H1 (cell line): ENCODE results near the gene ZNF775. TPM values are rescaled to one million over a fixed set of nuclear protein-coding genes. Genes with fewer than 3 reads are reported as not detected.

ENCODE experiments used
- CTCF ChIA-PET: fragments of 300-600 bp; sonication (Branson Sonifier 250); formaldehyde crosslinking; loops from one replicate; lab custom pipeline; 2021; ENCODE audit not compliant: partially characterized antibody; lab: Charles Lee
- POLR2A ChIA-PET: fragments of 300-600 bp; sonication (Branson Sonifier 250); formaldehyde crosslinking; loops from one replicate; lab custom pipeline; 2021; ENCODE audit warnings: inconsistent platforms; ENCODE audit not compliant: partially characterized antibody; lab: Charles Lee
- DNase-seq, 2 experiments: peaks; one replicate each; pipeline versions ENCODE4 v3.0.0 to v3.0.0-alpha.2; 2010 to 2022; ENCODE audit warnings: low spot score in 2 of 2, low read depth in 1 of 2, mixed read lengths in 1 of 2
- FAIRE-seq: peaks from 2 replicates; lab custom pipeline; 2011; peaks lifted over from hg19 to GRCh38; lab: Jason Lieb, UNC
- H2AFZ ChIP-seq: 2 replicates; pipeline ENCODE4 v1.8.1; 2012; ENCODE audit warnings: low read length, inconsistent platforms
- H2AK5ac ChIP-seq: 2 replicates; pipeline ENCODE4 v1.6.1; 2013; ENCODE audit warnings: low read depth, low read length
- H2BK120ac ChIP-seq: replicated peaks from 2 replicates; pipeline ENCODE3; 2013; ENCODE audit warnings: low read depth, low read length, inconsistent platforms
- H2BK12ac ChIP-seq: 2 replicates; pipeline ENCODE4 v1.6.1; 2013; ENCODE audit warnings: low read depth, low read length
- H2BK15ac ChIP-seq: 2 replicates; pipeline ENCODE4 v1.6.1; 2013; ENCODE audit warnings: low read length
- H2BK20ac ChIP-seq: 2 replicates; pipeline ENCODE4 v1.6.1; 2013; ENCODE audit warnings: low read length
- H2BK5ac ChIP-seq: 2 replicates; pipeline ENCODE4 v1.6.1; 2013; ENCODE audit warnings: low read depth, low read length
- H3K14ac ChIP-seq: 2 replicates; pipeline ENCODE4 v1.6.1; 2013; ENCODE audit warnings: inconsistent platforms; ENCODE audit not compliant: insufficient read length
- H3K18ac ChIP-seq: 2 replicates; pipeline ENCODE4 v1.6.1; 2013; ENCODE audit warnings: low read length; ENCODE audit errors: extremely low read depth
- H3K23ac ChIP-seq: 2 replicates; pipeline ENCODE4 v1.6.1; 2013; ENCODE audit warnings: inconsistent platforms; ENCODE audit not compliant: insufficient read length
- H3K23me2 ChIP-seq: 2 replicates; pipeline ENCODE4 v1.6.1; 2013; ENCODE audit warnings: low read depth, low read length
- H3K27ac ChIP-seq: 2 replicates; pipeline ENCODE4 v1.6.1; 2011; ENCODE audit warnings: low read depth, low read length, inconsistent platforms
- H3K27me3 ChIP-seq, 4 experiments: replicated peaks in 1 of 4; 1 replicate in 1 of 4; 2 replicates in 3 of 4; pipeline versions ENCODE4 v1.6.1 to v1.8.1; 2011 to 2013; ENCODE audit warnings: low read length in 3 of 4, mild to moderate bottlenecking in 3 of 4, inconsistent platforms in 2 of 4, mixed read lengths in 2 of 4, moderate library complexity in 1 of 4; ENCODE audit not compliant: control insufficient read depth in 3 of 4, insufficient read depth in 3 of 4; ENCODE audit errors: extremely low read depth in 1 of 4
- H3K36me3 ChIP-seq, 4 experiments: 2 replicates each; pipeline versions ENCODE4 v1.6.1 to v1.8.1; 2011 to 2013; ENCODE audit warnings: mild to moderate bottlenecking in 4 of 4, low read length in 3 of 4, moderate library complexity in 2 of 4, control low read depth in 1 of 4, inconsistent platforms in 1 of 4; ENCODE audit not compliant: insufficient read depth in 4 of 4, control insufficient read depth in 2 of 4
- H3K4ac ChIP-seq: replicated peaks from 2 replicates; pipeline ENCODE3; 2013; ENCODE audit warnings: low read length, low read depth, mixed read lengths, inconsistent platforms; ENCODE audit not compliant: insufficient read length
- H3K4me1 ChIP-seq, 4 experiments: replicated peaks in 1 of 4; 1 replicate in 1 of 4; 2 replicates in 3 of 4; pipeline versions ENCODE4 v1.6.1 to v1.8.1; 2011 to 2013; ENCODE audit warnings: low read length in 3 of 4, inconsistent platforms in 2 of 4, mixed read lengths in 1 of 4; ENCODE audit not compliant: insufficient read depth in 4 of 4, control insufficient read depth in 3 of 4
- H3K4me2 ChIP-seq, 2 experiments: 2 replicates each; pipeline versions ENCODE4 v1.6.1 to v1.8.1; 2011 to 2013; ENCODE audit warnings: low read depth in 2 of 2, low read length in 2 of 2, control low read depth in 1 of 2, inconsistent platforms in 1 of 2, mild to moderate bottlenecking in 1 of 2; ENCODE audit not compliant: insufficient read depth in 1 of 2
- H3K4me3 ChIP-seq, 4 experiments: fragments of 200-600, 300-600 bp in 1 of 4; sonication (generic), shearing (Covaris generic), sonication (Bioruptor Twin) in 1 of 4; 2 replicates each; pipeline versions ENCODE4 v1.5.1 to v1.8.1; 2011 to 2016; ENCODE audit warnings: low read length in 4 of 4, low read depth in 3 of 4, control low read depth in 2 of 4, inconsistent platforms in 2 of 4, mild to moderate bottlenecking in 2 of 4, mixed read lengths in 1 of 4, moderate library complexity in 1 of 4; ENCODE audit not compliant: insufficient read depth in 2 of 4; ENCODE audit errors: extremely low read depth in 1 of 4
- H3K56ac ChIP-seq: replicated peaks from 2 replicates; pipeline ENCODE3; 2013; ENCODE audit warnings: low read depth, mild to moderate bottlenecking, mixed read lengths, low read length, inconsistent platforms; ENCODE audit not compliant: insufficient read length
- H3K79me1 ChIP-seq: 2 replicates; pipeline ENCODE4 v1.6.1; 2013; ENCODE audit warnings: low read depth, low read length, control low read depth
- H3K79me2 ChIP-seq, 2 experiments: 2 replicates each; pipeline versions ENCODE4 v1.6.1 to v1.8.1; 2012 to 2013; ENCODE audit warnings: low read length in 2 of 2, mild to moderate bottlenecking in 2 of 2, inconsistent platforms in 1 of 2; ENCODE audit not compliant: insufficient read depth in 2 of 2, control insufficient read depth in 1 of 2
- H3K9ac ChIP-seq, 4 experiments: replicated peaks in 1 of 4; 1 replicate in 1 of 4; 2 replicates in 3 of 4; pipeline versions ENCODE4 v1.6.1 to v1.8.1; 2011 to 2013; ENCODE audit warnings: low read depth in 3 of 4, low read length in 3 of 4, control low read depth in 2 of 4, mild to moderate bottlenecking in 2 of 4, moderate library complexity in 2 of 4, inconsistent platforms in 1 of 4; ENCODE audit errors: extremely low read depth in 1 of 4
- H3K9me3 ChIP-seq, 2 experiments: 2 replicates each; pipeline versions ENCODE4 v1.6.1 to v1.8.1; 2012 to 2013; ENCODE audit warnings: mild to moderate bottlenecking in 2 of 2, moderate library complexity in 2 of 2, control low read depth in 1 of 2, inconsistent platforms in 1 of 2, low read depth in 1 of 2, low read length in 1 of 2, mixed read lengths in 1 of 2; ENCODE audit not compliant: insufficient read depth in 2 of 2
- H4K20me1 ChIP-seq, 2 experiments: replicated peaks in 1 of 2; 2 replicates each; pipeline versions ENCODE3 to v1.8.1; 2011 to 2013; ENCODE audit warnings: inconsistent platforms in 2 of 2, low read length in 2 of 2, mild to moderate bottlenecking in 1 of 2; ENCODE audit not compliant: insufficient read depth in 2 of 2, control insufficient read depth in 1 of 2
- H4K5ac ChIP-seq: 2 replicates; pipeline ENCODE4 v1.6.1; 2013; ENCODE audit warnings: low read length, low read depth, mixed read lengths, inconsistent platforms; ENCODE audit not compliant: insufficient read length
- H4K8ac ChIP-seq: 2 replicates; pipeline ENCODE4 v1.8.0; 2013; ENCODE audit warnings: mild to moderate bottlenecking, moderate library complexity, low read length, inconsistent platforms; ENCODE audit not compliant: insufficient read depth; ENCODE audit errors: extremely low read depth
- H4K91ac ChIP-seq: replicated peaks from 2 replicates; pipeline ENCODE3; 2013; ENCODE audit warnings: low read length, mixed read lengths, inconsistent platforms; ENCODE audit not compliant: insufficient read length
- CBX5 ChIP-seq: fragments of 300-800, 300-1000 bp; sonication (generic); IDR thresholded peaks from 2 replicates; pipeline ENCODE4 v1.7.1; 2016; ENCODE audit warnings: antibody characterized with exemption, low read length, low read depth
- CBX8 ChIP-seq: fragments of 300-800, 300-1000 bp; sonication (generic); IDR thresholded peaks from 2 replicates; pipeline ENCODE4 v1.7.1; 2016; ENCODE audit warnings: low read depth, low read length, borderline replicate concordance
- JUN ChIP-seq: IDR thresholded peaks from 2 replicates; pipeline ENCODE4 v1.6.1; 2011; ENCODE audit warnings: low read depth, mild to moderate bottlenecking, improper control_type of control experiment, low read length
- KDM5A ChIP-seq: fragments of 200-600 bp; IDR thresholded peaks from 2 replicates; pipeline ENCODE4 v1.7.1; 2012; ENCODE audit warnings: mild to moderate bottlenecking, low read length, inconsistent platforms, mixed read lengths
- SP1 ChIP-seq: IDR thresholded peaks from 2 replicates; pipeline ENCODE4 v1.6.1; 2011; ENCODE audit warnings: low read depth, low read length
- YY1 ChIP-seq: IDR thresholded peaks from 2 replicates; pipeline ENCODE4 v1.6.1; 2011; ENCODE audit warnings: low read depth, mild to moderate bottlenecking, low read length
- WGBS, 2 experiments: shearing (Covaris generic) in 1 of 2; methylation state at CpG; one replicate each; pipeline versions ENCODE4 v1.1.6 to v1.1.7; 2013 to 2015; ENCODE audit warnings: low lambda C conversion rate in 2 of 2, mixed read lengths in 2 of 2, inconsistent platforms in 1 of 2, low coverage in 1 of 2, missing lambda C conversion rate in 1 of 2; ENCODE audit not compliant: insufficient replicate concordance in 2 of 2, insufficient coverage in 1 of 2, insufficient read length in 1 of 2; ENCODE audit errors: extremely low coverage in 1 of 2, missing lambda C conversion rate in 1 of 2; 5-methylcytosine and 5-hydroxymethylcytosine counted together
- polyA plus RNA-seq, 7 experiments: library from polyadenylated mRNA; depleted of rRNA in 3 of 7; stranded (reverse) in 5 of 7; unstranded in 2 of 7; fragments of >200 nt in 5 of 7; fragments of 200-250 nt in 2 of 7; gene quantifications; 1 replicate in 5 of 7; 2 replicates in 1 of 7; 4 replicates in 1 of 7; pipeline versions ENCODE4 v1.2.1 to v1.2.3, GENCODE V29; 2011 to 2013; ENCODE audit warnings: missing spikeins in 2 of 7, mixed read lengths in 2 of 7
- total RNA-seq: library from RNA; stranded (reverse); fragmentation: NEBNext Ultra II Directional; extraction: Animal tissue kit (Norgen Biotek cat#: 25700); gene quantifications from 2 replicates; pipeline ENCODE4 v1.2.1, GENCODE V29; 2021

The ZNF775 gene
- total and polyA plus RNA-seq, 2 of the 8 experiments (the other 6 are each of a cell fraction or from before 2014, with no cell fraction given) = 13.6 to 21.5 TPM

- peaks cover 15 to 67% (median 37%) of the 10 kb centered on the region in 4 experiments for H3K4me1 ChIP-seq
- H4K20me1 ChIP-seq = peaks cover 9 to 18% of the 10 kb centered on the region in 2 experiments
- no peaks in the 10 kb centered on the region for H3K9me3 ChIP-seq
- peaks cover 6% of the 10 kb centered on the region for H3K79me1 ChIP-seq
- H2BK12ac ChIP-seq = peak overlapping the region; percentile 52; the same call in 1 of the 2 replicates
- no peak overlapping the region for H3K4ac ChIP-seq
- no peak overlapping the region for H3K9ac ChIP-seq
- DNase-seq (no peak), FAIRE-seq (no peak)
- H2BK5ac ChIP-seq = no peak overlapping the region
- H3K36me3 ChIP-seq = peaks cover 2 to 25% (median 6%) of the 10 kb centered on the region in 4 experiments; a peak in 6 of 8 replicates
- H2BK20ac ChIP-seq = no peak overlapping the region
- no peak overlapping the region for H3K27ac ChIP-seq
- CTCF ChIA-PET = interaction anchor here (0.7 to 2.2 kb wide), 9 partner anchors 10 to 47 kb away, joined by 3 to 8 read pairs (median 4); no protein-coding TSS in a partner anchor
- H3K23ac ChIP-seq = no peak overlapping the region
- H3K4me3 ChIP-seq = no peak overlapping the region
- H4K5ac ChIP-seq = no peak overlapping the region
- H3K27me3 ChIP-seq = peaks cover 0 to 8% (median 6%) of the 10 kb centered on the region in 4 experiments; a peak in 6 of 7 replicates
- H3K79me2 ChIP-seq = peaks cover 0 to 20% of the 10 kb centered on the region in 2 experiments; a peak in 2 of 4 replicates
- H4K8ac ChIP-seq = 0 out of 2 replicates have a peak overlapping the region, but pooled peaks have one; percentile 5
- H2AK5ac ChIP-seq = peak overlapping the region; percentile 99; the same call in 1 of the 2 replicates
- H4K91ac ChIP-seq = no peak overlapping the region
- peaks cover 17% of the 10 kb centered on the region for H3K23me2 ChIP-seq
- no peak overlapping the region for H2BK120ac ChIP-seq
- POLR2A ChIA-PET = interaction anchor here (0.6 to 7.6 kb wide), 15 partner anchors 8 to 78 kb away, joined by 3 to 76 read pairs (median 4); partner anchors contain the start of gene REPIN1
- 0 out of 2 replicates have a peak overlapping the region, but pooled peaks have one; percentile 25 for H2BK15ac ChIP-seq
- peak overlapping the region; percentile 19; the same call in 1 of the 2 replicates for H3K18ac ChIP-seq
- H3K56ac ChIP-seq = no peak overlapping the region
- H3K14ac ChIP-seq = no peak overlapping the region
- TF ChIP-seq KDM5A = no peak
- no peak for TF ChIP-seq JUN
- TF ChIP-seq SP1 = no peak
- TF ChIP-seq YY1 = no peak
- no peak for TF ChIP-seq CBX5
- TF ChIP-seq CBX8 = no peak
- WGBS, 2 experiments = 95% methylated on average over 17 of the region's 18 CpGs; no CpG with 5 or more reads in 1 of the 2 experiments
- H3K4me2 ChIP-seq = no peak overlapping the region
- H2AFZ ChIP-seq = no peak overlapping the region
Measured at GRCh38 chr7:150337179-150337578, 42.0 kb upstream of the ZNF775 start.
